ENCODE results near the gene CENPU.

CENPU gene

GRCh38 chr4:184702114-184702513 is 31.8 kb downstream of the CENPU start:
- DNase-seq = no peak

- DNase-seq = no peak
Observed at GRCh38 chr4:184699941-184700340, 34.0 kb downstream of the CENPU start.

DNA sequence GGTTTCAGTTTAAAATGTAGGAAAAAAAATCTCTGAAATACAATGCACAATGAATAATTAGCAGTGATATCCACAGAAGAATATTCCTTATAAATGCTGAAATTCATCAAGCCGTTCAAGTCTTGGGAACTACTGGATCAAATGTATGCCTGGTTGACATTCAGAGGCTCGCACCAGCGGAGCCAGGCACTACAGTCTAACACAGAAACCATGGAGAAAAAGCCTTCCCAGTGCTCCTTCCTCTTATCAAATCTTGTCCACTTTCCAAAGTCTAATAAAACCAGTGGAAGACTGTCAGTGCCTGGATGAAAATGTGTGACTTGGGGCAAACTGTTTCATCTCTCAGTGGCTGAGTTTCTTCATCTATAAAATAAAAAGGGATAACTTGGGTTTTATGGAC is 35.9 kb downstream of the CENPU start:
- no peak for DNase-seq

GRCh38 chr4:184695178-184695896 is 38.6 kb downstream of the CENPU start:
- DNase-seq = no peak

GRCh38 chr4:184694412-184694956 is 39.4 kb downstream of the CENPU start:
- no peak for DNase-seq

DNA sequence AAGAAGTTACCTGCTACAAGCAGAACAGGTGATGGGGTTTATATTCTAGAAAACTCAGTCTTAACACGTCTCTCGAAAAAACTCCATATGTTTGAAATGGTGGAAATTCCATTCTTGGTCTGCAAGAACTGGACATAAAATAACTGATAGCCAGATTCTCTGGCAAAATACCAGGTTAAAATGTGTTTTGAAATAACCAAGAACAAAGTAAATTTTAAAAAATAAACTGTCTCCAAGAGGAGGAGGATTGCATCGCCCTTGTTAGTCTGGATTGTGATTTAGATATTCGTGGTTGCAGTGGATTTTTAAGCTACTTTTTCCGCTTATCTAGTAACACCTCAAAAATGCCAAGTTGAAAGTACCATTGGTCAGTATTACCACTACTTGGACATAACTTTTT is 40.8 kb downstream of the CENPU start:
- no peak for DNase-seq

GRCh38 chr4:184689681-184690080 is 44.2 kb downstream of the CENPU start:
- DNase-seq = no peak

- DNase-seq = no peak
Observed at GRCh38 chr4:184688447-184688846, 45.4 kb downstream of the CENPU start.

DNA sequence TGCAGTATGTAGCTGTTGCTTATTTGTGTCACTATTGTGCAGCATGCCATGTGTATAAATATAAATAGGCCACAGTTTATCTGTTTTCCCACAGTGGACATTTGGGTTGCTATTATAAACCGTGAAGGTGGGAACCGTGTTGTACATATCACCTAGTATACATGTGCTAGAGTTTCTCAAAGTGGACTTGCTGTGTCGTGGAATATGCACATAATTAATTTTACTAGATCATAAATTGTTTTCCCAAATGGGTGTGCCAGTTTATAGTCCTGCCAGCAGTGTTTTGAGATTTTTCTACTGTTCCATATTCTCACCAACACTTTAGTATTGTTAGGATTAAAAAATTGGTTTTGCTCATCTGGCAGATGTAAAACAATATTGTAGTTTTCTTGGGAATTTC is 45.9 kb downstream of the CENPU start:
- no peak for DNase-seq

- DNase-seq = no peak
Observed at GRCh38 chr4:184684491-184685189, 49.3 kb downstream of the CENPU start.

- DNase-seq = no peak
Observed at GRCh38 chr4:184681916-184682315, 52.0 kb downstream of the CENPU start.

DNA sequence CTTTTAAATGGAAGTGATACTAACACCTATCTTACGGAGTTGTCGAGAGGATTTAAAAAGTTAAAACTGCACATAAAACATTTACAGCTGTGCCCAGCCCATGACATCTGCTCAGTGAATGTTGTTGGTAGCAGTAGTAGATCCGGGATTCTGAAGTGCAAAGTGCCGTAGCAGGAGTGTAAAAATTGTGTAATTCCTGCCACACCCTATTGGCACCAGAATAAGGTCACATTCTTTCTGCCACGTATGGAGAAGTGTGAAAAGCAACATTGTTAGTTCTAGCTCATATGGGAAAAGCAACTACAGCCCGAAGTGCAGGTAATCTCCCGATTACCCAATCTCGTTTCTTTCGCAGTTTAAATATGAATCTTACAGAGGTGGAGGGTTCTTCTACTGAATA is 53.2 kb downstream of the CENPU start:
- no peak for DNase-seq

DNA sequence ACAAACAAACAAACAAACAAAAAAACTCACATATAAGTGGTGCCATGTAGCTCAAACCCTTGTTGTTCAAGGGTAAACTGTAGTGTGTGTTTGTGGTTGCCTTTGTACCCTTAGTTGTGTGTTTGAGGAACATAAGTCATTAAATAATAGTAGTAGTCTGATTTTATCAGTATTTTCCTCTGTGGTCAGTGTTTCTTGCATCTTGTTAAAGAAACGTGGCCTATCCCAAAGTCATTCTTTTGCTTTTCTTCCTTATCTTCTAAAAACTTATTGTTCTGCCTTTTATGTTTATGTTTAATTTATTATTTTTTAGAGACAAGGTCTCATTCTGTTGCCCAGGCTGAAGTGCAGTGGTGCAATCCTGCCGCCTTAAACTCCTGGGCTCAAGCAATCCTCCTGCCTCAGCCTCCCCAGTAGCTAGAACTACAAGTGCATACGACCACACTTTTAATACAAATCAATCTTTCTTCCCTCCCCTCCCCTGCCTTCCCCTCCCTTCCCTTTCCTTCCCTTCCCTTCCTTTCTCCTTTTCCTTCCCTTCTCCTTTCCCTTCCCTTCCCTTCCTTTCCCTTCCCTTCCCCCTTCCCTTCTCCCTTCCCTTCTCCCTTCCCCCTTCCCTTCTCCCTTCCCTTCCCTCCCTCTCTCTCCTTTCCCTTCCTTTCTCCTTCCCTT is 57.9 kb downstream of the CENPU start:
- DNase-seq = no peak

GRCh38 chr4:184675018-184675417 is 58.9 kb downstream of the CENPU start:
- no peak for DNase-seq

- no peak for DNase-seq
Observed at GRCh38 chr4:184674011-184674410, 59.9 kb downstream of the CENPU start.

DNA sequence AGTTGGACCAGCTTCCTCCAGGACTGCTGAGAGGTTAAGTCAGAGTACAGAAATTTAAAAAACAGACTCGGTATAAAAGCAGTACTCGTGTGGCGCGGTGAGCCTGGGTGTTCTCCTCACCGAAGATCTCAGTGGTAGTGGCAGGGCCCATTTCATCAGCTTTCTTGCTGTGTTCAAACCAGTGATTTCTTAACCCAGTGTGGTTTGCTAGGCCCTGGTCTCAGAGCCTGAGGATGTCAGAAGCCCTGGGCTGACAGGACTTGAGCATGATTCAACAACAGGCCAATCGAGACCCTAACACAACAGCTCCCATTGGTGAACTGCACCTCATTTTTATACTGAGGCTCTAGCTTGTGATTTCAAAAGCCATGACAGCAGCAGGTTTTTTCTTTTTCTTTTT is 61.2 kb downstream of the CENPU start:
- no peak for DNase-seq

GRCh38 chr4:184671101-184671500 is 62.8 kb downstream of the CENPU start:
- no peak for DNase-seq

- DNase-seq = no peak
Observed at GRCh38 chr4:184669251-184669650, 64.6 kb downstream of the CENPU start.

DNA sequence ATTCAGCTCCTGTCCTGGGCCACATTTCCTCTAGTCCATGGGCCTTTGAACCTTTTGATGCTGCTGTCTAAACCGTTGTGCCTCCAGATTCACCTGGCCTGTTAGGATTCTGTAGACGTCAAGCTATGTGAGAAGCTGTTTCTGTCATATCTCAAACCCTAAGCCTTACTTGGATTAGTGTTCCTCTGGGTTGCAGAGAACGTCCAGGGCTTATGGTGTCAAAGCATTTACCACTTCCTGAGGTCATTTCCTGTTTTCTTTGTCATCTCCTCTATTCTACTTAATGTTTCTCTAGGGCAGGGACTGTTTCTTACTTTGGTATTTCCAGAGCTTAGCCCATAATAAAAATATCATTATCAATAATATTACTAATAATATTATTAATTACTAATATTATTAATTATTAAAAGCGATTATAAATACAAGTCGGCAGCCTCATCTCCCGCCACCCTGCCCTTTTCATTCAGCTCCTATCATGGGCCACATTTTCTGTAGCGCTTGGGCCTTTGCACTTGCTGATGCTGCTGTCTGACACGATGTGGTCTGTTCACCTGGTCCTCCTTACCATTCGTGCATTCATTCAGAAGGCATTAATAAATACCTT is 65.3 kb downstream of the CENPU start:
- DNase-seq = no peak

- DNase-seq = no peak
Observed at GRCh38 chr4:184668096-184668495, 65.8 kb downstream of the CENPU start.

DNA sequence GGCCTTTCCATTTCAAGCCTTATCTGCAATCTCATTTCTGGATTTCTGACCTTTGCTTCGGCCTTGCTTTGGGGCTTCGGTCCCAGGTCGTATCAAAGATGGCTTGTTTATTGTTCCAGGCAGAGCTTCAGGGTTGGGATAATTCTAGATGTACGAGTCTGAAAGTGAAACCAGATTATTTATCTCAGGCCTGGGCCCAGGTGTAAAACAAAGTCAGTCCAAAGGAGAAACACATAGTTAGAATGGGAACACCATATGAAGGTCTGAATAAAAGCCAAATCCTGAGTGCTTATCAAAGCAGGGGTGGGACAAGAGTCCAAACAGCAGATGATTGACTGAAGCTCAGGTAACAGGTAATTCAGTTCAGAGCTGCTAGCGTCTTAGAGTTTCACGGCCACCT is 67.2 kb downstream of the CENPU start:
- DNase-seq = no peak

DNA sequence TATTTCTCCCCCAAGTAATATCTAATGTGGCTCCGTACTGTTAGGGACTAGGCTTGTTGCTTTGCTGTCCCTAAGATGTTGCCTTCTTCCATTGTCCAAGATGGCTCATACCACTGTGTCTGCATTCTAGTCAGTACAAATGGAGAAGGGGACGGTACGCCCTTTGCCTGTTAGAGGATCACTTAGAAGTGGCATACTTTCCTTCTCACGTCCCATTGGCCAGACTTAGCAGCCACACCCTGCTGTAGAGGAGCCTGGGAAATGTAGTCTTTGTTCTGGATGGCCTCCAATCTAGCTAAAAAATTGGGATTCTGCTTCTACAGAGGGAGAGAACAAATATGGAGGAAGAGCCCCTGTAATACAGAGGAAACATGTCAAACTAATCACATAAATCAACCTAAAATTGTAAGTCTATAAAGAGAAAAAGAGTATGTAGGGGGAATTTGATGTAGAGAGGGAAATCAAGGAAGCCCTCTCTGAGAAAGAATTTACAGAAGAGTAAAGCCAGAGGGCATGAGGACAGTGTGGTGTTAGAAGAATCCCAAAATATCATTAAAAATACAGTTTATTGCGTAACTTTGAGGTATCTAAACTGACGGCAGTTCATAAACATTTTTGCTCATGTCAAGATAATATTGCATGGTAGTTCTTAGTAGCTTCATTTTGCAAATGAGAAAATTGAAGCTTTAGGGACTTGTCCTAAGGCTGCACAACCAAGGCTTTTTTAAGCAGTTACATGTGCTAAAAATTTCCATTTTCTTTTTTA is 69.3 kb downstream of the CENPU start:
- DNase-seq = no peak

DNA sequence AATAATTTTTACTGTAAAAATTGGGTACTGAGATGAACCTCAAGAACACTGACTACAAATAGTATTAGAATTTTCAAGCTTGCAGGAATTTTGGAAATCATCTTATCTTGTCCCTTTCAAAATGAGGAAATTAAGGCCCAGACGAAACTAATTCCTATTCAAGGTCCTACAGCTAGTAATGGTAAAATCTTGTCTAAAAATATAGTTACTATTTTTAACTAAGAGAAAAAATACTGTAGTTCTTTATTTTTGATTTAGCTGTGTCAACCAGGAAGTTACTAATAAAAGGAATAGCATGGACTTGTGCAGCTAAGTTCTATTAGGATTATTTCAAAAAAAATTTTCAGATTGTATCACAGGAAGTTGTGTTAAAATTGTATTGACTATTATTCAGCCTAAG is 71.7 kb downstream of the CENPU start:
- no peak for DNase-seq

All from femur (tissue), 1 donor.